SJCRH30 (cell line): ENCODE results near the gene COX10. TPM values are rescaled to one million over a fixed set of nuclear protein-coding genes. Genes with fewer than 3 reads are reported as not detected.
"Not testable (repeated sequence)": the region's sequence is repeated elsewhere in the genome, so short reads cannot be mapped to it uniquely, and the experiment has no call there.

Source experiments
- DNase-seq, 2 experiments: peaks; one replicate each; pipeline ENCODE4 v3.0.0-alpha.2; 2015 to 2020
- H3K27ac ChIP-seq: fragments of 250-450 bp; sonication (Bioruptor Pico); 2 replicates; pipeline ENCODE4 v1.5.1; 2020; ENCODE audit warnings: mild to moderate bottlenecking, moderate library complexity
- H3K27me3 ChIP-seq: fragments of 250-450 bp; sonication (Bioruptor Pico); 2 replicates; pipeline ENCODE4 v1.5.1; 2020; ENCODE audit warnings: mild to moderate bottlenecking, moderate library complexity
- H3K36me3 ChIP-seq: fragments of 250-450 bp; sonication (Bioruptor Pico); 2 replicates; pipeline ENCODE4 v1.5.1; 2020; ENCODE audit warnings: mild to moderate bottlenecking, moderate library complexity
- H3K4me1 ChIP-seq: fragments of 250-450 bp; sonication (Bioruptor Pico); 2 replicates; pipeline ENCODE4 v1.5.1; 2020; ENCODE audit warnings: mild to moderate bottlenecking, moderate library complexity
- H3K4me3 ChIP-seq: fragments of 250-450 bp; sonication (Bioruptor Pico); 2 replicates; pipeline ENCODE4 v1.5.1; 2020; ENCODE audit warnings: mild to moderate bottlenecking, moderate library complexity
- H3K9me3 ChIP-seq: fragments of 250-450 bp; sonication (Bioruptor Pico); replicated peaks from 2 replicates; pipeline ENCODE4 v1.5.1; 2020; ENCODE audit warnings: mild to moderate bottlenecking, moderate library complexity
- total RNA-seq: library from RNA; depleted of rRNA; stranded (reverse); fragments of >200 nt; shearing (Covaris generic); gene quantifications from 2 replicates; pipeline ENCODE4 v1.2.3, GENCODE V29; 2014

COX10 gene
- total RNA-seq, 1 experiment from 2014 or later, result 105 TPM

DNA sequence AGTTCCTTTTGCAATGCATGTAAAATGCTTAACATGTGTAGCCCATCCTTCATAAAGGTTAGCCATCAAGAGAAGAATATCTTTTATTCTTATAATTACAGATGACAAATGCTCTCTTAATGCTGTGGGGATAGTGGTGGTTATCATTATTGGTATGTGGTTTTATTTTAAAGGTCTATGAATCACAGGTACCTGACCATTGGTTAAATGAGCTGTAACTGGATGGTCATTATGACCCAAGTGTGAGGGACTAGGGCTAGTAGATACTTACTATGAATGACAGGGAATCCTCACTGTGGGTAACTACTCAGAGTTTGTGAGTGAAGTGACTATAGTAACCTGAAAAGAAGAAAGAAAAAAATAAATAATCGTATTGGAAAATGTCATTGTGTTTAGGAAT is 88.5 kb downstream of the COX10 start:
- no peaks in the 10 kb centered on the region for H3K4me1 ChIP-seq
- H3K36me3 ChIP-seq, result peaks cover 18% of the 10 kb centered on the region
- no peak overlapping the region for H3K4me3 ChIP-seq
- H3K27me3 ChIP-seq, result no peaks in the 10 kb centered on the region
- DNase-seq, result no peak
- no peak overlapping the region for H3K27ac ChIP-seq
- no peaks in the 10 kb centered on the region for H3K9me3 ChIP-seq

- no peaks in the 10 kb centered on the region for H3K4me1 ChIP-seq
- no peak overlapping the region for H3K27ac ChIP-seq
- no peaks in the 10 kb centered on the region for H3K27me3 ChIP-seq
- DNase-seq, result no peak
- no peak overlapping the region for H3K4me3 ChIP-seq
- H3K9me3 ChIP-seq, result no peaks in the 10 kb centered on the region
- H3K36me3 ChIP-seq, result peaks cover 20% of the 10 kb centered on the region
Measured at GRCh38 chr17:14158707-14159106, 89.4 kb downstream of the COX10 start.

DNA sequence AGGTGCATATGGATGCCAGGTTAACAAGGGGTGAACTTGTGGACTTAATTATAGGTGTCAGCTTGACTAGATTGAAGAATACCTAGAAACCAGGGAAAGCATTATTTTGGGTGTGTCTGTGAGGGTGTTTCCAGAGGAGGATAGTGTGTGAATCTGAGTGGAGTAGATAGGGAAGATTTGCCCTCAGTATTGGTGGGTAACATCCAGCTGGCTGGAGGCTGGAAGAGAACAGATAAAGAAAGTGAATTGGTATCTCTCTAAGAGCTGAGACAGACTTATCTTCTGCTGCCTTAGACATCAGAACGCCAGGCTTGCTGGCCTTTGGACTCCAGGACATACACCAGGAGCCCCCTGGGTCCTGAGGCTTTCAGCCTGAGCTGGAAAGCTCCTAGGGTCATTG is 92.1 kb downstream of the COX10 start:
- H3K36me3 ChIP-seq, result peaks cover 20% of the 10 kb centered on the region
- H3K4me3 ChIP-seq, result no peak overlapping the region
- DNase-seq, result no peak
- H3K27me3 ChIP-seq, result no peaks in the 10 kb centered on the region
- H3K27ac ChIP-seq, result no peak overlapping the region
- H3K4me1 ChIP-seq, result no peaks in the 10 kb centered on the region
- H3K9me3 ChIP-seq, result no peaks in the 10 kb centered on the region

- DNase-seq, result no peak
- Histone ChIP-seq H3K9me3 (peaks cover 25% of the 10 kb centered on the region), H3K4me3 (no peak overlapping the region), H3K27me3 (no peaks in the 10 kb centered on the region), H3K36me3 (peaks cover 31% of the 10 kb centered on the region), H3K4me1 (no peaks in the 10 kb centered on the region), H3K27ac (no peak overlapping the region)
Measured at GRCh38 chr17:14165616-14166015, 96.3 kb downstream of the COX10 start.

DNA sequence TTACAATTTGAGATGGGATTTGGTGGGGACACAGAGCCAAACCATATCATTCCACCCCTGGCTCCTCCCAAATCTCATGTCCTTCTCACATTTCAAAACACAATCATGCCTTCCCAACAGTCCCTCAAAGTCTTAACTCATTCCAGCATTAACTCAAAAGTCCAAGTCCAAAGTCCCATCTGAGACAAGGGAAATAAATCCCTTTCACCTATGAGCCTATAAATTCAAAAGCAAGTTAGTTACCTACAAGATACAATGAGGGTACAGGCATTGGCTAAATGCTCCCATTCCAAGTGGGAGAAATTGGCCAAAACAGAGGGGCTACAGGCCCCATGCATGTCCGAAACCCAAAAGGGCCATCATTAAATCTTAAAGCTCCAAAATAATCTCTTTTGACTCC is 98.5 kb downstream of the COX10 start:
- H3K4me3 ChIP-seq, H3K27ac ChIP-seq, DNase-seq, H3K27me3 ChIP-seq, H3K4me1 ChIP-seq: not testable (repeated sequence)
- peaks cover 23% of the 10 kb centered on the region for H3K36me3 ChIP-seq
- peaks cover 25% of the 10 kb centered on the region for H3K9me3 ChIP-seq

DNA sequence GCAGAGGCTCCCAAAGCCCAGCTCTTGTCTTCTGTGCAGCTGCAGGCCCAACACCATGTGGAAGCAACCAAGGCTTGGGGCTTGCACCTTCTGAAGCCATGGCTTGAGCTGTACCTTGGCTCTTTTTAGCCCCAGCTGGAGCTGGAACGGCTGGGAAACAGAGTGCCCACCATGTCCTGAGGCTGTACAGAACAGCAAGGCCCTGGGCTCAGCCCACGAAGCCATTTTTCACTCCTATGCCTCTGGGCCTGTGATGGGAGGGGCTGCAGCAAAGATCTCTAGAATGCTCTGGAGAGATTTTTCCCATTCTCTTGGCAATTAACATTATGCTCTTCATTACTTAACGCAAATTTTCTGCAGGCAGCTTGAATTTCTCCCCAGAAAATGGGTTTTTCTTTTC is 99.3 kb downstream of the COX10 start:
- Histone ChIP-seq H3K4me3 (no peak overlapping the region), H3K9me3 (peaks cover 32% of the 10 kb centered on the region), H3K4me1 (no peaks in the 10 kb centered on the region), H3K27ac (no peak overlapping the region), H3K36me3 (peaks cover 28% of the 10 kb centered on the region), H3K27me3 (no peaks in the 10 kb centered on the region)
- no peak for DNase-seq

DNA sequence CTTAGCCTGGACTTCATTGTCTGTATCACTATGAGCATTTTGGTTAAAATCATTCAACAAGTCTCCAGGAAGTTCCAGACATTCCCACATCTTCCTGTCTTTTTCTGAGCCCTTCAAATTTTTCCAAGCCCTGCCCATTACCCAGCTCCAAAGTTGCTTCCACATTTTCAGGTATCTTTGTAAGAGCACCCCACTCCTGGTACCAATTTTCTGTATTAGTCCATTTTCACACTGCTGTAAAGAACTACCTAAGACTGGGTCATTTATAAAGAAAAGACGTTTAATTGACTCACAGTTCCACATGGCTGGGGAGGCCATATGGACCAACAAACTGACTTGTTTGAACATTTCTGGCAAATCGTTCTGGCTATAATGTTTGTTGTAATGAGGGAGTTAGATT is 100.0 kb downstream of the COX10 start:
- H3K4me3 ChIP-seq, result no peak overlapping the region
- no peak for DNase-seq
- H3K36me3 ChIP-seq, result peaks cover 28% of the 10 kb centered on the region
- H3K9me3 ChIP-seq, result peaks cover 33% of the 10 kb centered on the region
- H3K27me3 ChIP-seq, result no peaks in the 10 kb centered on the region
- no peaks in the 10 kb centered on the region for H3K4me1 ChIP-seq
- no peak overlapping the region for H3K27ac ChIP-seq

- Histone ChIP-seq H3K4me3 (no peak overlapping the region), H3K27ac (no peak overlapping the region)
- no peak for DNase-seq
Measured at GRCh38 chr17:14169901-14170300, 100.6 kb downstream of the COX10 start.

DNA sequence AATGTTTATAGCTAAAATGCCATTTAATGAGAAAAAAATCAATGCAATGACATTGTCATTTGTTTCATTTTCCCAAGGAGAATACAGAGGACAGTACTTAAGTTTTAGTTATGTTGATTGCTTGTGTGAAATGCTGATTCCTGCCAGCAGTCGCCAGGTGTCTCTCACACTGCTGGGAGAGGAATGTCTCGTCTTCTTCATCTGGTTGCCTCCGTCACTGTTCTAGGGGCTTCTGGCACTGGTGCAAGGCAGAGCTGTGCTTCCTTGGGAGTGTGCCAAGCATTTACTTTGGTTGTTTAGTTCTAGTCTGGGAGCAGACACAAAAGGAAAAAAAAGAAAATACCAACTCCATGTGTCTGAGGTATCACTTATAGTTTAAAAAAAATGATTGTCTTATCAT is 107.7 kb downstream of the COX10 start:
- not testable (repeated sequence) for H3K27ac ChIP-seq, H3K4me1 ChIP-seq, H3K27me3 ChIP-seq, H3K9me3 ChIP-seq, H3K36me3 ChIP-seq, H3K4me3 ChIP-seq
- peak; percentile 65 to 80 for DNase-seq

More at GRCh38 chr17:14169901-14170300, 100.6 kb downstream of the COX10 start:
- Histone ChIP-seq H3K4me1 (no peaks in the 10 kb centered on the region), H3K36me3 (peaks cover 28% of the 10 kb centered on the region), H3K27me3 (no peaks in the 10 kb centered on the region), H3K9me3 (peaks cover 33% of the 10 kb centered on the region)

DNA sequence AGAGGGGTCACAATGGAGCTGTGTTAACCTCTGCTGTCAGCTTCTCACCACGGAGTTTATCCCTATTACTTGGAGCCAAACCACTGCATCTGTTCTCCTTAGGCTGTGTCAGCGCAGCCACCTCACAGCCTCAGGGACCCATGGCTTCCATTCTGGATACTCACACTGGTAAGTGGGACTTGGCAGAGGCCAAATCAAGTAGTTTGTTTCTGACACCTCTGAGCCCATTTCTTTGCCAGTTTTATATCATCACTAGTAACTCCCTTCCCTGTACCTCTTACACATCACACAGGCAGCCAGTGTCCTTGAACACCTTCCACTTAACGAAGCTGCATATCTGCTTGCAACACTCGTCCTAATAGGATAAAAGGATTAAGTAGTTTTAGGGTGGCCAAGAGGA is 108.5 kb downstream of the COX10 start:
- H3K4me3 ChIP-seq, H3K27me3 ChIP-seq, H3K9me3 ChIP-seq, H3K4me1 ChIP-seq, H3K36me3 ChIP-seq, H3K27ac ChIP-seq: not testable (repeated sequence)
- DNase-seq, result peak in 1 of 2 experiments; percentile 37

DNA sequence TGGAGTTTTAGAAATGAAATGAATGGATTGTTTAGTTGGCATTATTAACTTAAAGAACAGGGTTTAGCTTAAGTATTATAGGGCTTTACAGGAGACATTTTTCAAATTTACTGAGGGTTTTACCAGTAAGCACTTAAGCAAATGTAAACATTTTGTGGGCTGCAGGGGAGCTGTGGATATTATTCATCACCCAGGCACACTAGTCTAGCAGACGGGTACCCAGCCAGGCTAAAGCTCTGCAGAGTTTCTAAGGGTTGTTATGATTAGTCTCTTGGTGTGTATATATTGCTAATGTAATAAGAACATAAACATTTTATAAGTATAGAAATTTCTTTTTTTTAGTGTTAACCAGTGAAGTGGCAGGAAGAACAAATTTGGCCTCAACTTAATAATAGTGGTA is 110.6 kb downstream of the COX10 start:
- H3K36me3 ChIP-seq, H3K27me3 ChIP-seq, H3K9me3 ChIP-seq, H3K4me1 ChIP-seq, DNase-seq, H3K27ac ChIP-seq, H3K4me3 ChIP-seq: not testable (repeated sequence)

DNA sequence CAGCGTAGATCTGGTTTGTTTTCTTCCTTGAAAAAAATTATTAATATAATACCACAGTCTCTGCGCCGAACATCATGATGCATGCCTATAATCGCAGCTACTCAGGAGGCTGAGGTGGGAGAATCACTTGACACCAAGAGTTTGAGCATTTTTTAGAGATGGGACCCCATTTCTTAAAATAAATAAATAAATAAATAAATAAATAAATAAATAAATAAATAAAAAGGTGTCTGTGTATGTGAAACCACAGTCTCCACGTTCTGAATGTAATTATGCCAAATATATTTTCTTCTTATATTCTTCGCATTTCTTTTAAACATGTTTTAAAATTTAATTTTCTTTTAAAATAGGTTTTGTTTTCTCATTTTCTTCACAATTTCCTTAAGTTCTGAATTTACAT is 112.8 kb downstream of the COX10 start:
- not testable (repeated sequence) for H3K9me3 ChIP-seq, H3K4me1 ChIP-seq, H3K27ac ChIP-seq, DNase-seq, H3K36me3 ChIP-seq, H3K27me3 ChIP-seq, H3K4me3 ChIP-seq

- H3K9me3 ChIP-seq, H3K36me3 ChIP-seq, H3K27me3 ChIP-seq, DNase-seq, H3K27ac ChIP-seq, H3K4me3 ChIP-seq, H3K4me1 ChIP-seq: not testable (repeated sequence)
Measured at GRCh38 chr17:14184536-14184935, 115.2 kb downstream of the COX10 start.

DNA sequence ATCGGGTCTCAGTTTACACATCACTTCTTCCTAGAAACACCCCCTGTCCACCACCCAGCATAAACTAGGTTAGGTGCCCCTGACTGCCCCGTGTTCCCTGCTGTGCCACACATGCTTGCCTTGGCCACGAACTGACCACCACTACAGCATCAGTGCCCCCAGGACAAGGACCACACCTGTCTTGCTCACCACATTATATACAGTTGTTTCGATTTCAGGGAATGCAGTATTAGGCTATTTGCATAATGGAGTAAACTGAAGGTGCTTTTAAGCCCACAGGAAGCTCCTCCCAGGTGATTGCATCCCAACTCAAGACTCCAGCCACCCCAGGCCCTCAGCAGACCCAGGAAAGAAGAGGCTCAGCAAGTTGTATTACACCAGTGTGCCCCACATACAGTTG is 117.1 kb downstream of the COX10 start:
- not testable (repeated sequence) for DNase-seq, H3K27me3 ChIP-seq, H3K9me3 ChIP-seq

DNA sequence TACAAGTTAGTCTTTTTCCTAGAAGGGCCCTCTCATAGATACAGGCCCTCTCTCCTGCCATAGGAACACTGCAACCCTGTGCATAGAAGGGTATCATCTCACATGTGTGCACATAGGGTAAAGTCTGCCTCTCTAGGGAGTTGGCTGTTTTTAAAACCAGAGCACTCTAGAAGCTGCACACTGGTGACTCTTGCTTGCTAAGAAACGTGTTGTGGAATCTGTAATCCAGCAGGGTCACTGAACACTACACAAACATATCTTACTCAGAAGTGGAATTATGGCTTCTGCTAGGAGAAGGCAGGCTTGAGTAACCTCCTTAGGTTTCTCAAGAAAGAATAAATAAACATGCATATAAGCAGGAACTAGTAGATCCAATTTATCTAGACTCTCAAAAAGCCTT is 121.5 kb downstream of the COX10 start:
- H3K27ac ChIP-seq, H3K4me1 ChIP-seq, H3K4me3 ChIP-seq, H3K36me3 ChIP-seq, H3K27me3 ChIP-seq, H3K9me3 ChIP-seq, DNase-seq: not testable (repeated sequence)

More for the DNA sequence above, 117.1 kb downstream of the COX10 start:
- not testable (repeated sequence) for H3K4me1 ChIP-seq, H3K4me3 ChIP-seq, H3K36me3 ChIP-seq, H3K27ac ChIP-seq

DNA sequence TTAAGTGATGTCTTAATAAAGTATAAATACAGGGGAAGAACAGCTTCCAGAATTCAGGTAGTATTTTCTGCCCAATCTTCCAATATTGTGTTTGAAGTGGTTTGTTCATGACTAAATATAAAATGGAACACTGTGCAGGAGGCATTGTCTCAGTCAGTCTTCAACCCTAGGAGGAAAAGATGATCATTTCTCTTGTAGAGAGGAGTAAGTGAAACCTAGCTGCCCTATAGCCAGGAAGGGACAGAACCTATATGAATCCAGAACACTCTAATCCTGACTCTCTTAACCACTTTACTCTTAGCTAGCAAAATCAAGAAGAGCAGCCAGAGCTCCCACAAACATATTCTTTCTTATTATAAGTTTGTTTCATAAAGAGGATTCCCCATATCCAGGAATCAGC is 122.2 kb downstream of the COX10 start:
- not testable (repeated sequence) for H3K4me3 ChIP-seq, H3K9me3 ChIP-seq, H3K36me3 ChIP-seq, H3K27me3 ChIP-seq, DNase-seq, H3K27ac ChIP-seq, H3K4me1 ChIP-seq

GRCh38 chr17:14192039-14192438 is 122.7 kb downstream of the COX10 start:
- not testable (repeated sequence) for H3K4me3 ChIP-seq, H3K27ac ChIP-seq, H3K4me1 ChIP-seq, DNase-seq, H3K27me3 ChIP-seq, H3K9me3 ChIP-seq
- H3K36me3 ChIP-seq, result peaks cover 11% of the 10 kb centered on the region
